ENCODE data around the gene SMIM35. TPM values are rescaled to one million over a fixed set of nuclear protein-coding genes. Genes with fewer than 3 reads are reported as not detected.

SMIM35 gene
- total and polyA plus RNA-seq, 2 of the 13 experiments (the other 11 are each of a cell fraction or from before 2014, with no cell fraction given), result not detected

GRCh38 chr11:118064956-118065355 lies 21.8 kb downstream of the SMIM35 start:
- DNase-seq (ENCODE audit: low spot score) (no peak), FAIRE-seq (no peak), ATAC-seq (no peak)
- no TSS peak for BruUV-seq (replicated peaks)
- no peaks in the 10 kb centered on the region for H3K79me2 ChIP-seq (ENCODE audit: insufficient read depth, low read length)
- no peaks in the 10 kb centered on the region for H3K36me3 ChIP-seq (replicated peaks in 1 of 2; ENCODE audit: control insufficient read depth in 1 of 2, insufficient read depth in 2 of 2, low read length in 2 of 2)
- no peak overlapping the region for H3K4me2 ChIP-seq (ENCODE audit: low read depth, low read length)
- ChIA-PET POLR2A (no interaction called here), CTCF (ENCODE audit: low intra/inter-chr PET ratio, low total read pairs) (no interaction called here)
- H3K27me3 ChIP-seq (ENCODE audit: control insufficient read depth in 1 of 2, insufficient read depth in 2 of 2, low read length in 2 of 2), result peaks cover 2 to 28% of the 10 kb centered on the region in 2 experiments; a peak in 4 of 5 replicates
- H3K4me3 ChIP-seq (replicated peaks in 1 of 3; ENCODE audit: insufficient read depth in 1 of 3, low read depth in 2 of 3, low read length in 3 of 3), result no peak overlapping the region
- intact Hi-C loops (cut with micrococcal nuclease; ENCODE audit: unreplicated experiment), result no loop called here
- no peaks in the 10 kb centered on the region for H4K20me1 ChIP-seq (ENCODE audit: insufficient read depth, low read length)
- H3K27ac ChIP-seq (ENCODE audit: extremely low read length, insufficient read depth, low read length), result no peak overlapping the region
- in situ Hi-C loops (cut with HindIII; ENCODE audit: extremely low pct_ligation_motif_present, low pct_unique_long_range_greater_than_20kb), result no loop called here
- no peaks in the 10 kb centered on the region for H3K4me1 ChIP-seq (ENCODE audit: insufficient read depth, low read length)
- H3K9me3 ChIP-seq (ENCODE audit: low read length), result no peaks in the 10 kb centered on the region
- H3K9ac ChIP-seq (ENCODE audit: insufficient read depth, low read depth, low read length), result no peak overlapping the region
- H2AFZ ChIP-seq (ENCODE audit: low read length), result no peak overlapping the region
- WGBS (ENCODE audit: low lambda C conversion rate), result 63% methylated on average over 9 of the region's 9 CpGs
- TF ChIP-seq ARNT (IDR thresholded peaks at IDR 0.05), result no peak
- no peak for TF ChIP-seq GZF1 (CRISPR knock-in tag; IDR thresholded peaks at IDR 0.05)
- TF ChIP-seq ZFP1 (CRISPR knock-in tag; IDR thresholded peaks at IDR 0.05), result no peak
- no peak for TF ChIP-seq MEF2D (CRISPR knock-in tag; IDR thresholded peaks at IDR 0.05)
- no peak for TF ChIP-seq ZNF281 (CRISPR knock-in tag; IDR thresholded peaks at IDR 0.05; ENCODE audit: borderline replicate concordance)
- no peak for TF ChIP-seq ZNF280D (CRISPR knock-in tag; IDR thresholded peaks at IDR 0.05)
- TF ChIP-seq ZFYVE20 (CRISPR knock-in tag; IDR thresholded peaks at IDR 0.05; ENCODE audit: borderline replicate concordance, low read depth), result no peak
- TF ChIP-seq NCOA2 (CRISPR knock-in tag; IDR thresholded peaks at IDR 0.05), result no peak
- TF ChIP-seq IKZF5 (CRISPR knock-in tag; IDR thresholded peaks at IDR 0.05), result no peak
- TF ChIP-seq ZC3H4 (CRISPR knock-in tag; IDR thresholded peaks at IDR 0.05; ENCODE audit: borderline replicate concordance), result no peak
- TF ChIP-seq PHF8 (CRISPR knock-in tag; IDR thresholded peaks at IDR 0.05), result no peak
- TF ChIP-seq, protein P1, sequence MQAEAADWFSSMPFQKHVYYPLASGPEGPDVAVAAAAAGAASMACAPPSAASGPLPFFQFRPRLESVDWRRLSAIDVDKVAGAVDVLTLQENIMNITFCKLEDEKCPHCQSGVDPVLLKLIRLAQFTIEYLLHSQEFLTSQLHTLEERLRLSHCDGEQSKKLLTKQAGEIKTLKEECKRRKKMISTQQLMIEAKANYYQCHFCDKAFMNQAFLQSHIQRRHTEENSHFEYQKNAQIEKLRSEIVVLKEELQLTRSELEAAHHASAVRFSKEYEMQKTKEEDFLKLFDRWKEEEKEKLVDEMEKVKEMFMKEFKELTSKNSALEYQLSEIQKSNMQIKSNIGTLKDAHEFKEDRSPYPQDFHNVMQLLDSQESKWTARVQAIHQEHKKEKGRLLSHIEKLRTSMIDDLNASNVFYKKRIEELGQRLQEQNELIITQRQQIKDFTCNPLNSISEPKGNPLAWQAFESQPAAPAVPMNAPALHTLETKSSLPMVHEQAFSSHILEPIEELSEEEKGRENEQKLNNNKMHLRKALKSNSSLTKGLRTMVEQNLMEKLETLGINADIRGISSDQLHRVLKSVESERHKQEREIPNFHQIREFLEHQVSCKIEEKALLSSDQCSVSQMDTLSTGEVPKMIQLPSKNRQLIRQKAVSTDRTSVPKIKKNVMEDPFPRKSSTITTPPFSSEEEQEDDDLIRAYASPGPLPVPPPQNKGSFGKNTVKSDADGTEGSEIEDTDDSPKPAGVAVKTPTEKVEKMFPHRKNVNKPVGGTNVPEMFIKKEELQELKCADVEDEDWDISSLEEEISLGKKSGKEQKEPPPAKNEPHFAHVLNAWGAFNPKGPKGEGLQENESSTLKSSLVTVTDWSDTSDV (CRISPR knock-in tag; IDR thresholded peaks at IDR 0.05), result no peak
